ENCODE data around the gene UGT1A3. TPM values are rescaled to one million over a fixed set of nuclear protein-coding genes. Genes with fewer than 3 reads are reported as not detected.
A peak's percentile ranks its signal among the peaks of the same experiment; 100 is the strongest.

Gene UGT1A3
- total and polyA plus RNA-seq, 5 donors, result not detected

GRCh38 chr2:233799087-233799665, 70.3 kb downstream of the UGT1A3 start:
- H3K4me3 ChIP-seq (ENCODE audit: low read length), result no peak overlapping the region
- 59% methylated on average over 7 of the region's 7 CpGs for WGBS
- no peak for ATAC-seq
- DNase-seq, result peak in 1 of 3 donors; percentile 21
- no peak overlapping the region for H3K27ac ChIP-seq (ENCODE audit: low read length)
- H3K27me3 ChIP-seq (ENCODE audit: control insufficient read depth, insufficient read depth), result no peaks in the 10 kb centered on the region
- intact Hi-C loops (cut with DNase I), result no loop called here
- no peaks in the 10 kb centered on the region for H3K9me3 ChIP-seq (ENCODE audit: control insufficient read depth, low read length)
- H3K4me1 ChIP-seq (ENCODE audit: control insufficient read depth, insufficient read depth, low read length), result no peaks in the 10 kb centered on the region

GRCh38 chr2:233799716-233800115, 70.9 kb downstream of the UGT1A3 start:
- Histone ChIP-seq H3K4me3 (ENCODE audit: low read length) (no peak overlapping the region), H3K4me1 (ENCODE audit: control insufficient read depth, insufficient read depth, low read length) (no peaks in the 10 kb centered on the region), H3K27me3 (ENCODE audit: control insufficient read depth, insufficient read depth) (no peaks in the 10 kb centered on the region), H3K9me3 (ENCODE audit: control insufficient read depth, low read length) (no peaks in the 10 kb centered on the region), H3K27ac (ENCODE audit: low read length) (no peak overlapping the region)
- DNase-seq, result no peak
- intact Hi-C loops (cut with DNase I), result no loop called here
- no peak for ATAC-seq
- WGBS, result 53% methylated on average over 5 of the region's 5 CpGs

GRCh38 chr2:233800208-233800607, 71.4 kb downstream of the UGT1A3 start:
- intact Hi-C loops (cut with DNase I), result no loop called here
- WGBS, result 78% methylated on average over 7 of the region's 7 CpGs

GRCh38 chr2:233801357-233802131, 72.7 kb downstream of the UGT1A3 start:
- no peak for DNase-seq
- no peak for ATAC-seq
- Histone ChIP-seq H3K4me3 (ENCODE audit: low read length) (no peak overlapping the region), H3K27me3 (ENCODE audit: control insufficient read depth, insufficient read depth) (no peaks in the 10 kb centered on the region), H3K9me3 (ENCODE audit: control insufficient read depth, low read length) (no peaks in the 10 kb centered on the region), H3K27ac (ENCODE audit: low read length) (no peak overlapping the region), H3K4me1 (ENCODE audit: control insufficient read depth, insufficient read depth, low read length) (no peaks in the 10 kb centered on the region)
- intact Hi-C loops (cut with DNase I), result no loop called here
- WGBS, result 75% methylated on average over 9 of the region's 9 CpGs

More at GRCh38 chr2:233800208-233800607, 71.4 kb downstream of the UGT1A3 start:
- no peak overlapping the region for H3K4me3 ChIP-seq (ENCODE audit: low read length)
- H3K27ac ChIP-seq (ENCODE audit: low read length), result no peak overlapping the region
- no peaks in the 10 kb centered on the region for H3K27me3 ChIP-seq (ENCODE audit: control insufficient read depth, insufficient read depth)
- DNase-seq (peak in 1 of 3 donors; percentile 31), ATAC-seq (no peak)
- no peaks in the 10 kb centered on the region for H3K4me1 ChIP-seq (ENCODE audit: control insufficient read depth, insufficient read depth, low read length)
- no peaks in the 10 kb centered on the region for H3K9me3 ChIP-seq (ENCODE audit: control insufficient read depth, low read length)

GRCh38 chr2:233802132-233802815, 73.4 kb downstream of the UGT1A3 start:
- DNase-seq, result peak in 1 of 3 donors; percentile 14
- intact Hi-C loops (cut with DNase I), result no loop called here
- Histone ChIP-seq H3K27me3 (ENCODE audit: control insufficient read depth, insufficient read depth) (no peaks in the 10 kb centered on the region), H3K27ac (ENCODE audit: low read length) (no peak overlapping the region), H3K9me3 (ENCODE audit: control insufficient read depth, low read length) (no peaks in the 10 kb centered on the region), H3K4me3 (ENCODE audit: low read length) (no peak overlapping the region), H3K4me1 (ENCODE audit: control insufficient read depth, insufficient read depth, low read length) (no peaks in the 10 kb centered on the region)
- WGBS, result 62% methylated on average over 3 of the region's 3 CpGs
- ATAC-seq, result no peak

- Histone ChIP-seq H3K9me3 (ENCODE audit: control insufficient read depth, low read length) (no peaks in the 10 kb centered on the region), H3K4me1 (ENCODE audit: control insufficient read depth, insufficient read depth, low read length) (no peaks in the 10 kb centered on the region), H3K4me3 (ENCODE audit: low read length) (no peak overlapping the region), H3K27ac (ENCODE audit: low read length) (no peak overlapping the region), H3K27me3 (ENCODE audit: control insufficient read depth, insufficient read depth) (no peaks in the 10 kb centered on the region)
- DNase-seq (no peak), ATAC-seq (no peak)
- intact Hi-C loops (cut with DNase I), result no loop called here
- WGBS, result 55% methylated on average over 2 of the region's 2 CpGs
Measured at GRCh38 chr2:233803292-233803911, 74.6 kb downstream of the UGT1A3 start.

- DNase-seq, result no peak
- 66% methylated on average over 8 of the region's 8 CpGs for WGBS
- intact Hi-C loops (cut with DNase I), result no loop called here
- Histone ChIP-seq H3K4me3 (ENCODE audit: low read length) (no peak overlapping the region), H3K4me1 (ENCODE audit: control insufficient read depth, insufficient read depth, low read length) (no peaks in the 10 kb centered on the region), H3K27ac (ENCODE audit: low read length) (no peak overlapping the region), H3K9me3 (ENCODE audit: control insufficient read depth, low read length) (no peaks in the 10 kb centered on the region), H3K27me3 (ENCODE audit: control insufficient read depth, insufficient read depth) (no peaks in the 10 kb centered on the region)
- ATAC-seq, result no peak
Measured at GRCh38 chr2:233803994-233804393, 75.2 kb downstream of the UGT1A3 start.

- H3K4me3 ChIP-seq (ENCODE audit: low read length), result no peak overlapping the region
- DNase-seq, result peak in 1 of 3 donors; percentile 16
- H3K4me1 ChIP-seq (ENCODE audit: control insufficient read depth, insufficient read depth, low read length), result no peaks in the 10 kb centered on the region
- no peak overlapping the region for H3K27ac ChIP-seq (ENCODE audit: low read length)
- H3K27me3 ChIP-seq (ENCODE audit: control insufficient read depth, insufficient read depth), result no peaks in the 10 kb centered on the region
- WGBS, result 73% methylated on average over 12 of the region's 12 CpGs
- H3K9me3 ChIP-seq (ENCODE audit: control insufficient read depth, low read length), result no peaks in the 10 kb centered on the region
- intact Hi-C loops (cut with DNase I), result no loop called here
- no peak for ATAC-seq
Measured at GRCh38 chr2:233807215-233807865, 78.5 kb downstream of the UGT1A3 start.

GRCh38 chr2:233807966-233808935, 79.4 kb downstream of the UGT1A3 start:
- Histone ChIP-seq H3K27me3 (ENCODE audit: control insufficient read depth, insufficient read depth) (no peaks in the 10 kb centered on the region), H3K4me1 (ENCODE audit: control insufficient read depth, insufficient read depth, low read length) (no peaks in the 10 kb centered on the region), H3K27ac (ENCODE audit: low read length) (no peak overlapping the region), H3K4me3 (ENCODE audit: low read length) (no peak overlapping the region), H3K9me3 (ENCODE audit: control insufficient read depth, low read length) (no peaks in the 10 kb centered on the region)
- intact Hi-C loops (cut with DNase I), result no loop called here
- ATAC-seq (no peak), DNase-seq (no peak)
- WGBS, result 74% methylated on average over 10 of the region's 10 CpGs

GRCh38 chr2:233810385-233810784, 81.5 kb downstream of the UGT1A3 start:
- intact Hi-C loops (cut with DNase I), result no loop called here
- Histone ChIP-seq H3K27ac (ENCODE audit: low read length) (no peak overlapping the region), H3K4me1 (ENCODE audit: control insufficient read depth, insufficient read depth, low read length) (no peaks in the 10 kb centered on the region), H3K27me3 (ENCODE audit: control insufficient read depth, insufficient read depth) (no peaks in the 10 kb centered on the region), H3K4me3 (ENCODE audit: low read length) (no peak overlapping the region), H3K9me3 (ENCODE audit: control insufficient read depth, low read length) (no peaks in the 10 kb centered on the region)
- 86% methylated on average over 6 of the region's 6 CpGs for WGBS
- ATAC-seq (no peak), DNase-seq (no peak)

All from right cardiac atrium (tissue), 5 donors.